Thyroid gland (tissue), 4 donors: Measurements from ENCODE around the gene MED27. TPM values are rescaled to one million over a fixed set of nuclear protein-coding genes. Genes with fewer than 3 reads are reported as not detected.

Experiments used
- DNase-seq, 2 donors: peaks; one replicate each; pipeline ENCODE4 v3.0.0-alpha.2; 2019
- H3K27ac ChIP-seq, 3 donors: fragments of 200-600 bp; sonication (generic); 1 replicate in 2 of 3; 2 replicates in 1 of 3; pipeline ENCODE4 v1.5.1; 2016 to 2019; ENCODE audit warnings: mild to moderate bottlenecking in 1 of 3, moderate library complexity in 1 of 3
- H3K27me3 ChIP-seq: fragments of 200-600 bp; sonication (generic); one replicate; pipeline ENCODE4 v1.5.1; 2019
- H3K36me3 ChIP-seq, 2 donors: fragments of 200-600 bp; sonication (generic); one replicate each; pipeline ENCODE4 v1.5.1; 2016 to 2019
- H3K4me1 ChIP-seq, 2 donors: fragments of 200-600 bp; sonication (generic); one replicate each; pipeline ENCODE4 v1.5.1; 2017 to 2019
- H3K4me3 ChIP-seq, 3 donors: fragments of 200-600 bp; sonication (generic); replicated peaks in 1 of 3; 1 replicate in 2 of 3; 2 replicates in 1 of 3; pipeline ENCODE4 v1.5.1; 2016; ENCODE audit warnings: mild to moderate bottlenecking in 1 of 3
- H3K9me3 ChIP-seq: fragments of 200-600 bp; sonication (generic); one replicate; pipeline ENCODE4 v1.5.1; 2017
- POLR2A ChIP-seq, 2 donors: fragments of 450-650 bp; IDR thresholded peaks; one replicate each; pipeline ENCODE4 v1.6.1; 2017; ENCODE audit warnings: antibody characterized with exemption in 2 of 2, mild to moderate bottlenecking in 2 of 2, moderate library complexity in 1 of 2
- whole genome bisulfite sequencing, 2 donors: methylation state at CpG; one replicate each; pipeline ENCODE4 v1.1.5; 2017; 5-methylcytosine and 5-hydroxymethylcytosine counted together
- intact Hi-C: fragments of 100-400 bp; cut with DNase I; formaldehyde crosslinking; loops from one replicate; pipeline ENCODE4 v1.15.1; 2023
- total RNA-seq, 4 donors: library from RNA; depleted of rRNA; stranded (reverse); fragments of >200 nt; gene quantifications; one replicate each; pipeline ENCODE4 v1.2.3, GENCODE V29; 2016
- TF ChIP-seq, protein P1 (sequence below), 6 experiments: fragments of 200-600 bp in 3 of 6; fragments of 450-650 bp in 3 of 6; sonication (generic) in 3 of 6; IDR thresholded peaks; one replicate each; pipeline ENCODE4 v1.5.1; 2016 to 2019; ENCODE audit warnings: antibody characterized with exemption in 6 of 6, mild to moderate bottlenecking in 2 of 6, inconsistent platforms in 1 of 6, moderate library complexity in 1 of 6

Gene MED27
- total RNA-seq, 4 donors from 2014 or later = 15.3 to 19.5 (median 16.7) TPM

DNA sequence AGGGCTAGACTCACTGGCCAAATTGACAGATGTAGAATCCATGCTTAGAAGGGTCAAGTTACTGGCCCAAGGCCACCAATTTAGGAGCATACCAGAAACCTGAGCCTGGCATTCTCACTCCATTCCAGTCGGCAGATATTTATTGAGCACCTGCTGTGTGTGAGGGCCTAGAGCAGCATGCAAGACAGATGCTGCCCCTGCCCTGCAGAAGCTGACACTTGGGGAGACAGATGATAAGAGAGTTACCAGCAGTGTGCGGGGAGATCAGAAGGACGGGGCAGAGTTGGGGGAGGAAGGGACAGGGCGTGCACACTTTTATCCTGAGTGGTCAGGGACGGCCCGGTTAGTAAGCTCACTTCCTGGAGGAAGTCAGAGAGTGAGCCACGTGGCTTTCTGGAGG lies 228.3 kb downstream of the MED27 start:
- no peak overlapping the region for H3K27ac ChIP-seq

GRCh38 chr9:131849391-131849790 lies 230.3 kb downstream of the MED27 start:
- DNase-seq = no peak

More for the DNA sequence above, 228.3 kb downstream of the MED27 start:
- TF ChIP-seq, protein P1, sequence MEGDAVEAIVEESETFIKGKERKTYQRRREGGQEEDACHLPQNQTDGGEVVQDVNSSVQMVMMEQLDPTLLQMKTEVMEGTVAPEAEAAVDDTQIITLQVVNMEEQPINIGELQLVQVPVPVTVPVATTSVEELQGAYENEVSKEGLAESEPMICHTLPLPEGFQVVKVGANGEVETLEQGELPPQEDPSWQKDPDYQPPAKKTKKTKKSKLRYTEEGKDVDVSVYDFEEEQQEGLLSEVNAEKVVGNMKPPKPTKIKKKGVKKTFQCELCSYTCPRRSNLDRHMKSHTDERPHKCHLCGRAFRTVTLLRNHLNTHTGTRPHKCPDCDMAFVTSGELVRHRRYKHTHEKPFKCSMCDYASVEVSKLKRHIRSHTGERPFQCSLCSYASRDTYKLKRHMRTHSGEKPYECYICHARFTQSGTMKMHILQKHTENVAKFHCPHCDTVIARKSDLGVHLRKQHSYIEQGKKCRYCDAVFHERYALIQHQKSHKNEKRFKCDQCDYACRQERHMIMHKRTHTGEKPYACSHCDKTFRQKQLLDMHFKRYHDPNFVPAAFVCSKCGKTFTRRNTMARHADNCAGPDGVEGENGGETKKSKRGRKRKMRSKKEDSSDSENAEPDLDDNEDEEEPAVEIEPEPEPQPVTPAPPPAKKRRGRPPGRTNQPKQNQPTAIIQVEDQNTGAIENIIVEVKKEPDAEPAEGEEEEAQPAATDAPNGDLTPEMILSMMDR (IDR thresholded peaks at IDR 0.05) = no peak
- TF ChIP-seq POLR2A (IDR thresholded peaks at IDR 0.05) = no peak
- Histone ChIP-seq H3K27me3 (no peaks in the 10 kb centered on the region), H3K4me1 (no peaks in the 10 kb centered on the region), H3K36me3 (no peaks in the 10 kb centered on the region), H3K9me3 (no peaks in the 10 kb centered on the region), H3K4me3 (no peak overlapping the region)
- intact Hi-C loops = no loop called here
- 54 to 69% methylated on average over 7 of the region's 7 CpGs for WGBS, 2 donors
- DNase-seq = no peak

GRCh38 chr9:131848570-131849160 lies 231.0 kb downstream of the MED27 start:
- Histone ChIP-seq H3K4me1 (no peaks in the 10 kb centered on the region), H3K4me3 (no peak overlapping the region), H3K36me3 (no peaks in the 10 kb centered on the region), H3K27ac (no peak overlapping the region), H3K27me3 (no peaks in the 10 kb centered on the region), H3K9me3 (no peaks in the 10 kb centered on the region)
- intact Hi-C loops = no loop called here
- TF ChIP-seq POLR2A (IDR thresholded peaks at IDR 0.05) = no peak
- TF ChIP-seq, protein P1 (IDR thresholded peaks at IDR 0.05) = no peak
- no peak for DNase-seq
- 79 to 88% methylated on average over 34 to 35 of the region's 35 CpGs for WGBS, 2 donors

More at GRCh38 chr9:131849391-131849790, 230.3 kb downstream of the MED27 start:
- Histone ChIP-seq H3K4me3 (no peak overlapping the region), H3K36me3 (no peaks in the 10 kb centered on the region), H3K27me3 (no peaks in the 10 kb centered on the region), H3K4me1 (no peaks in the 10 kb centered on the region), H3K9me3 (no peaks in the 10 kb centered on the region), H3K27ac (no peak overlapping the region)
- WGBS, 2 donors = 92 to 95% methylated on average over 13 to 15 of the region's 18 CpGs
- no peak for TF ChIP-seq POLR2A (IDR thresholded peaks at IDR 0.05)
- TF ChIP-seq, protein P1 (IDR thresholded peaks at IDR 0.05) = no peak
- intact Hi-C loops = no loop called here

DNA sequence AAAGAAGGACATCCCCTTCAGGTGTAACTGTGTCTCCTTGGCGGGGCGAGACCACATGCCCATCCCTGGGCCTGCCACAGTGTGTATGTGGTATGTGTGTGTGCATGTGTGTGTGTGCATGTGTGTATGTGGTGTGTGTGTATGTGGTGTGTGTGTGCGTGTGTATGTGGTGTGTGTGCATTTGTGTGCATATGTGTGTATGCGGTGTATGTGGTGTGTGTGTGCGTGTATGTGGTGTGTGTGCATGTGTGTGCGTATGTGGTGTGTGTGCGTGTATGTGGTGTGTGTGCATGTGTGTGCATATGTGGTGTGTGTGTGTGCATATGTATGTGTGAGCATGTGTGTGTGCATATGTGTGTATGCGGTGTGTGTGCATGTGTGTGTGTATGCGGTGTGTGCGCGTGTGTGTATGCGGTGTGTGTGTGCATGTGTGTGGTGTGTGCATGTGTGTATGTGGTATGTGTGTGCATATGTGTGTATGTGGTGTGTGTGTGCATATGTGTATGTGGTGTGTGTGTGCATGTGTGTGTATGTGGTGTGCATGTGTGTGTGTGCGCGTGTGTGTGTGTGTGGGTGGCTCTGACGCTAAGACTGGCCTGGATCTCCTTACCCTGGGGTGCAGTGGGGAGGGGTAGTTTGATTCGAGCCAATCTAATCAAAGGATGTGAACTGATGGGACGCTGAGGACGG lies 231.9 kb downstream of the MED27 start:
- WGBS, 2 donors = 88 to 90% methylated on average over 18 of the region's 18 CpGs
- DNase-seq = no peak

More for the DNA sequence above, 231.9 kb downstream of the MED27 start:
- Histone ChIP-seq H3K36me3 (no peaks in the 10 kb centered on the region), H3K9me3 (no peaks in the 10 kb centered on the region), H3K4me1 (no peaks in the 10 kb centered on the region), H3K27ac (no peak overlapping the region), H3K27me3 (no peaks in the 10 kb centered on the region), H3K4me3 (no peak overlapping the region)
- TF ChIP-seq, protein P1 (IDR thresholded peaks at IDR 0.05) = no peak
- TF ChIP-seq POLR2A (IDR thresholded peaks at IDR 0.05) = no peak
- intact Hi-C loops = no loop called here
